ENCODE results near the gene EIF3F.

Gene EIF3F

GRCh38 chr11:8039530-8040260, 52.6 kb downstream of the EIF3F start:
- no peak for DNase-seq (ENCODE audit: low read depth in 2 of 2)

GRCh38 chr11:8040261-8040920, 53.3 kb downstream of the EIF3F start:
- DNase-seq (ENCODE audit: low read depth in 2 of 2), result no peak

- DNase-seq (ENCODE audit: low read depth in 2 of 2), result no peak
These were observed 53.8 kb downstream of the EIF3F start for GRCh38 chr11:8040921-8041285.

- no peak for DNase-seq (ENCODE audit: low read depth in 2 of 2)
These were observed 54.4 kb downstream of the EIF3F start for GRCh38 chr11:8041576-8041975.

- DNase-seq (ENCODE audit: low read depth in 2 of 2), result no peak
These were observed 56.6 kb downstream of the EIF3F start for GRCh38 chr11:8043756-8044155.

GRCh38 chr11:8045839-8046238, 58.7 kb downstream of the EIF3F start:
- no peak for DNase-seq (ENCODE audit: low read depth in 2 of 2)

- no peak for DNase-seq (ENCODE audit: low read depth in 2 of 2)
These were observed 60.2 kb downstream of the EIF3F start for GRCh38 chr11:8047382-8047781.

- DNase-seq (ENCODE audit: low read depth in 2 of 2), result no peak
These were observed 61.9 kb downstream of the EIF3F start for GRCh38 chr11:8049084-8049483.

All from fibroblast of skin of left biceps (primary cell).